Measurements from ENCODE around the gene TLK1. TPM values are rescaled to one million over a fixed set of nuclear protein-coding genes. Genes with fewer than 3 reads are reported as not detected.

Gene TLK1
- total RNA-seq, 1 donor from 2014 or later, result 26.3 TPM

- Histone ChIP-seq H3K9me3 (replicated peaks) (no peaks in the 10 kb centered on the region), H3K4me3 (peak overlapping the region; percentile 83), H3K4me1 (peaks cover 34% of the 10 kb centered on the region), H3K27me3 (ENCODE audit: low read depth) (no peaks in the 10 kb centered on the region), H3K27ac (replicated peaks) (peak overlapping the region; percentile 96), H3K36me3 (no peaks in the 10 kb centered on the region)
- DNase-seq, result peak; percentile 70
- intact Hi-C loops (cut with micrococcal nuclease), result no loop called here
- TF ChIP-seq CTCF (IDR thresholded peaks at IDR 0.05; ENCODE audit: borderline replicate concordance), result no peak
These were observed 455 bp upstream of the TLK1 start for GRCh38 chr2:171160956-171161740.

- Histone ChIP-seq H3K27ac (replicated peaks) (peak overlapping the region; percentile 96), H3K27me3 (ENCODE audit: low read depth) (no peaks in the 10 kb centered on the region), H3K9me3 (replicated peaks) (no peaks in the 10 kb centered on the region), H3K4me3 (peak overlapping the region; percentile 83), H3K4me1 (peaks cover 49% of the 10 kb centered on the region), H3K36me3 (no peaks in the 10 kb centered on the region)
- intact Hi-C loops (cut with micrococcal nuclease), result loop anchor here (10.0 kb wide), 1 partner anchor 185 kb away; no protein-coding TSS in a partner anchor
- DNase-seq, result peak; percentile 40
- peak; percentile 50 for TF ChIP-seq CTCF (IDR thresholded peaks at IDR 0.05; ENCODE audit: borderline replicate concordance)
These were observed 1.1 kb downstream of the TLK1 start for GRCh38 chr2:171159372-171160118.

GRCh38 chr2:171158790-171159371 is 1.8 kb downstream of the TLK1 start:
- TF ChIP-seq CTCF (IDR thresholded peaks at IDR 0.05; ENCODE audit: borderline replicate concordance), result no peak
- Histone ChIP-seq H3K27me3 (ENCODE audit: low read depth) (no peaks in the 10 kb centered on the region), H3K36me3 (no peaks in the 10 kb centered on the region), H3K27ac (replicated peaks) (peak overlapping the region; percentile 96), H3K9me3 (replicated peaks) (no peaks in the 10 kb centered on the region), H3K4me1 (peaks cover 56% of the 10 kb centered on the region), H3K4me3 (peak overlapping the region; percentile 83)
- DNase-seq, result no peak
- intact Hi-C loops (cut with micrococcal nuclease), result loop anchor here (10.0 kb wide), 1 partner anchor 184 kb away; no protein-coding TSS in a partner anchor

GRCh38 chr2:171158036-171158789 is 2.5 kb downstream of the TLK1 start:
- H3K27me3 ChIP-seq (ENCODE audit: low read depth), result no peaks in the 10 kb centered on the region
- H3K4me3 ChIP-seq, result peak overlapping the region; percentile 83
- H3K27ac ChIP-seq (replicated peaks), result no peak overlapping the region
- TF ChIP-seq CTCF (IDR thresholded peaks at IDR 0.05; ENCODE audit: borderline replicate concordance), result no peak
- H3K9me3 ChIP-seq (replicated peaks), result no peaks in the 10 kb centered on the region
- H3K36me3 ChIP-seq, result no peaks in the 10 kb centered on the region
- intact Hi-C loops (cut with micrococcal nuclease), result loop anchor here (10.0 kb wide), 1 partner anchor 183 kb away; no protein-coding TSS in a partner anchor
- H3K4me1 ChIP-seq, result peaks cover 63% of the 10 kb centered on the region
- no peak for DNase-seq

- H3K4me3 ChIP-seq, result no peak overlapping the region
- no peaks in the 10 kb centered on the region for H3K9me3 ChIP-seq (replicated peaks)
- no peak for TF ChIP-seq CTCF (IDR thresholded peaks at IDR 0.05; ENCODE audit: borderline replicate concordance)
- peaks cover 66% of the 10 kb centered on the region for H3K4me1 ChIP-seq
- DNase-seq, result no peak
- no peaks in the 10 kb centered on the region for H3K36me3 ChIP-seq
- no peak overlapping the region for H3K27ac ChIP-seq (replicated peaks)
- intact Hi-C loops (cut with micrococcal nuclease), result loop anchor here (10.0 kb wide), 1 partner anchor 182 kb away; no protein-coding TSS in a partner anchor
- no peaks in the 10 kb centered on the region for H3K27me3 ChIP-seq (ENCODE audit: low read depth)
These were observed 3.6 kb downstream of the TLK1 start for GRCh38 chr2:171157109-171157500.

Data from left ventricle myocardium inferior (tissue), 1 donor.